ENCODE results near the gene DEPP1.
A peak's percentile ranks its signal among the peaks of the same experiment; 100 is the strongest.

The DEPP1 gene

GRCh38 chr10:44968091-44968490 lies 10.5 kb downstream of the DEPP1 start:
- DNase-seq (ENCODE audit: low read depth in 3 of 3, low spot score in 1 of 3) = no peak

- DNase-seq (ENCODE audit: low read depth in 3 of 3, low spot score in 1 of 3) = no peak
Measured at GRCh38 chr10:44967616-44968015, 11.0 kb downstream of the DEPP1 start.

GRCh38 chr10:44966816-44967509 lies 11.6 kb downstream of the DEPP1 start:
- DNase-seq (ENCODE audit: low read depth in 3 of 3, low spot score in 1 of 3) = no peak

GRCh38 chr10:44966129-44966815 lies 12.3 kb downstream of the DEPP1 start:
- no peak for DNase-seq (ENCODE audit: low read depth in 3 of 3, low spot score in 1 of 3)

GRCh38 chr10:44965651-44966097 lies 12.9 kb downstream of the DEPP1 start:
- DNase-seq (ENCODE audit: low read depth in 3 of 3, low spot score in 1 of 3) = no peak

- DNase-seq (ENCODE audit: low read depth in 3 of 3, low spot score in 1 of 3) = no peak
Measured at GRCh38 chr10:44965104-44965503, 13.5 kb downstream of the DEPP1 start.

- DNase-seq (ENCODE audit: low read depth in 3 of 3, low spot score in 1 of 3) = no peak
Measured at GRCh38 chr10:44963772-44964633, 14.6 kb downstream of the DEPP1 start.

- DNase-seq (ENCODE audit: low read depth in 3 of 3, low spot score in 1 of 3) = no peak
Measured at GRCh38 chr10:44962870-44963738, 15.5 kb downstream of the DEPP1 start.

- no peak for DNase-seq (ENCODE audit: low read depth in 3 of 3, low spot score in 1 of 3)
Measured at GRCh38 chr10:44961931-44962750, 16.5 kb downstream of the DEPP1 start.

GRCh38 chr10:44961230-44961571 lies 17.4 kb downstream of the DEPP1 start:
- DNase-seq (ENCODE audit: low read depth in 3 of 3, low spot score in 1 of 3) = no peak

GRCh38 chr10:44960482-44961229 lies 18.0 kb downstream of the DEPP1 start:
- DNase-seq (ENCODE audit: low read depth in 3 of 3, low spot score in 1 of 3) = no peak

- DNase-seq (ENCODE audit: low read depth in 3 of 3, low spot score in 1 of 3) = no peak
Measured at GRCh38 chr10:44960088-44960460, 18.5 kb downstream of the DEPP1 start.

- peak; percentile 72 to 91 (median 82) for DNase-seq (ENCODE audit: low read depth in 3 of 3, low spot score in 1 of 3)
Measured at GRCh38 chr10:44959247-44960087, 19.1 kb downstream of the DEPP1 start, which contains the start of gene RASSF4. TSS of gene RASSF4 (plus strand) at chr10:44959802. CDS start at chr10:44970203, 10,401 bp downstream.

GRCh38 chr10:44958898-44959246 lies 19.7 kb downstream of the DEPP1 start:
- no peak for DNase-seq (ENCODE audit: low read depth in 3 of 3, low spot score in 1 of 3)

GRCh38 chr10:44958196-44958897 lies 20.3 kb downstream of the DEPP1 start:
- no peak for DNase-seq (ENCODE audit: low read depth in 3 of 3, low spot score in 1 of 3)

GRCh38 chr10:44956717-44957706 lies 21.6 kb downstream of the DEPP1 start:
- DNase-seq (ENCODE audit: low read depth in 3 of 3, low spot score in 1 of 3) = no peak

- no peak for DNase-seq (ENCODE audit: low read depth in 3 of 3, low spot score in 1 of 3)
Measured at GRCh38 chr10:44956226-44956625, 22.4 kb downstream of the DEPP1 start.
